HG03196 (cell line): ENCODE data around the gene MYL6B.

Experiments
- ATAC-seq: cut with Tn5 transposase; IDR thresholded peaks from one replicate; pipeline ENCODE4 v1.9.1; 2021; ENCODE audit not compliant: unreplicated experiment

Gene MYL6B

GRCh38 chr12:56204275-56204674 lies 51.9 kb downstream of the MYL6B start:
- no peak for ATAC-seq

- no peak for ATAC-seq
Observed at GRCh38 chr12:56205445-56205844, 53.1 kb downstream of the MYL6B start.

GRCh38 chr12:56206452-56207166 lies 54.2 kb downstream of the MYL6B start:
- peak; percentile 46 for ATAC-seq
